Measurements from ENCODE around the gene CEP128.
"Not testable (repeated sequence)": the region's sequence is repeated elsewhere in the genome, so short reads cannot be mapped to it uniquely, and the experiment has no call there.

GRCh38 chr14:80953211-80953610 is 11.7 kb upstream of the CEP128 start:
- not testable (repeated sequence) for TF ChIP-seq CTCF (IDR thresholded peaks at IDR 0.05; ENCODE audit: low read depth, low read length, poor library complexity, severe bottlenecking); EZH2phosphoT487 (IDR thresholded peaks at IDR 0.05; ENCODE audit: borderline replicate concordance, low read length)
